ENCODE measurements around the gene SIX4.
"Not testable (repeated sequence)": the region's sequence is repeated elsewhere in the genome, so short reads cannot be mapped to it uniquely, and the experiment has no call there.

SIX4 gene

GRCh38 chr14:60723907-60724618 lies at the start of gene SIX4:
Gene SIX4, minus strand, starts transcription at chr14:60724351. Its CDS starts 277 bp downstream, at chr14:60724074.
- DNase-seq (ENCODE audit: low read depth): no peak

GRCh38 chr14:60773558-60773957 lies 49.4 kb upstream of the SIX4 start:
- no peak for DNase-seq (ENCODE audit: low read depth)

- DNase-seq (ENCODE audit: low read depth): no peak
Observed at GRCh38 chr14:60771117-60771516, 47.0 kb upstream of the SIX4 start.

- no peak for DNase-seq (ENCODE audit: low read depth)
Observed at GRCh38 chr14:60768602-60769001, 44.5 kb upstream of the SIX4 start.

- no peak for DNase-seq (ENCODE audit: low read depth)
Observed at GRCh38 chr14:60760644-60761364, 36.7 kb upstream of the SIX4 start.

GRCh38 chr14:60760209-60760608 lies 36.1 kb upstream of the SIX4 start:
- DNase-seq (ENCODE audit: low read depth): no peak

GRCh38 chr14:60758885-60759284 lies 34.7 kb upstream of the SIX4 start:
- no peak for DNase-seq (ENCODE audit: low read depth)

- DNase-seq (ENCODE audit: low read depth): no peak
Observed at GRCh38 chr14:60757567-60758002, 33.4 kb upstream of the SIX4 start.

GRCh38 chr14:60756847-60757246 lies 32.7 kb upstream of the SIX4 start:
- no peak for DNase-seq (ENCODE audit: low read depth)

GRCh38 chr14:60753264-60754119 lies 29.3 kb upstream of the SIX4 start:
- DNase-seq (ENCODE audit: low read depth): peak; percentile 12

GRCh38 chr14:60744566-60744965 lies 20.4 kb upstream of the SIX4 start:
- DNase-seq (ENCODE audit: low read depth): no peak

GRCh38 chr14:60738843-60739508 lies 14.8 kb upstream of the SIX4 start:
- no peak for DNase-seq (ENCODE audit: low read depth)

- DNase-seq (ENCODE audit: low read depth): no peak
Observed at GRCh38 chr14:60736494-60736893, 12.3 kb upstream of the SIX4 start.

GRCh38 chr14:60735416-60735815 lies 11.3 kb upstream of the SIX4 start:
- no peak for DNase-seq (ENCODE audit: low read depth)

- no peak for DNase-seq (ENCODE audit: low read depth)
Observed at GRCh38 chr14:60734465-60735242, 10.5 kb upstream of the SIX4 start, which contains the start of gene MNAT1. Gene MNAT1, plus strand, starts transcription at chr14:60734761. Its CDS starts 102 bp downstream, at chr14:60734863.

- DNase-seq (ENCODE audit: low read depth): no peak
Observed at GRCh38 chr14:60732840-60733483, 8.8 kb upstream of the SIX4 start.

GRCh38 chr14:60731291-60731690 lies 7.1 kb upstream of the SIX4 start:
- DNase-seq (ENCODE audit: low read depth): not testable (repeated sequence)

GRCh38 chr14:60723116-60723906 lies 840 bp downstream of the SIX4 start:
- DNase-seq (ENCODE audit: low read depth): no peak

GRCh38 chr14:60722357-60723115 lies 1.6 kb downstream of the SIX4 start:
- no peak for DNase-seq (ENCODE audit: low read depth)
